GM21447 (cell line): ENCODE data around the gene TMEM132D.
"Not testable (repeated sequence)": the region's sequence is repeated elsewhere in the genome, so short reads cannot be mapped to it uniquely, and the experiment has no call there.

Experiments
- ATAC-seq: cut with Tn5 transposase; IDR thresholded peaks from one replicate; pipeline ENCODE4 v1.9.1; 2021; ENCODE audit not compliant: unreplicated experiment

The TMEM132D gene

GRCh38 chr12:129544716-129545115, 359.1 kb downstream of the TMEM132D start:
- no peak for ATAC-seq

- no peak for ATAC-seq
These were observed 362.9 kb downstream of the TMEM132D start for GRCh38 chr12:129540954-129541353.

GRCh38 chr12:129540249-129540648, 363.6 kb downstream of the TMEM132D start:
- no peak for ATAC-seq

GRCh38 chr12:129538724-129539335, 365.0 kb downstream of the TMEM132D start:
- ATAC-seq = not testable (repeated sequence)

GRCh38 chr12:129538137-129538536, 365.7 kb downstream of the TMEM132D start:
- ATAC-seq = no peak

- ATAC-seq = no peak
These were observed 368.7 kb downstream of the TMEM132D start for GRCh38 chr12:129534966-129535750.

- no peak for ATAC-seq
These were observed 370.9 kb downstream of the TMEM132D start for GRCh38 chr12:129532707-129533499.

GRCh38 chr12:129532082-129532481, 371.7 kb downstream of the TMEM132D start:
- no peak for ATAC-seq

GRCh38 chr12:129530984-129531383, 372.8 kb downstream of the TMEM132D start:
- no peak for ATAC-seq

- no peak for ATAC-seq
These were observed 373.3 kb downstream of the TMEM132D start for GRCh38 chr12:129530517-129530916.

- no peak for ATAC-seq
These were observed 376.3 kb downstream of the TMEM132D start for GRCh38 chr12:129527506-129527905.

GRCh38 chr12:129523621-129524020, 380.2 kb downstream of the TMEM132D start:
- ATAC-seq = no peak

GRCh38 chr12:129520739-129521138, 383.1 kb downstream of the TMEM132D start:
- no peak for ATAC-seq

- ATAC-seq = no peak
These were observed 400.0 kb downstream of the TMEM132D start for GRCh38 chr12:129503802-129504201.

- ATAC-seq = no peak
These were observed 407.6 kb downstream of the TMEM132D start for GRCh38 chr12:129496226-129496625.

- no peak for ATAC-seq
These were observed 409.1 kb downstream of the TMEM132D start for GRCh38 chr12:129494766-129495165.

- ATAC-seq = no peak
These were observed 409.6 kb downstream of the TMEM132D start for GRCh38 chr12:129494260-129494659.

GRCh38 chr12:129489100-129489676, 414.6 kb downstream of the TMEM132D start:
- no peak for ATAC-seq

GRCh38 chr12:129486931-129487330, 416.9 kb downstream of the TMEM132D start:
- ATAC-seq = no peak

- ATAC-seq = no peak
These were observed 420.5 kb downstream of the TMEM132D start for GRCh38 chr12:129483111-129483893.

GRCh38 chr12:129481921-129482320, 421.9 kb downstream of the TMEM132D start:
- ATAC-seq = no peak
